Ishikawa (cell line): ENCODE data around the gene NDUFB10.

ENCODE experiments used
- CEBPB ChIP-seq: IDR thresholded peaks from 2 replicates; pipeline ENCODE4 v1.6.1; 2012
- CREB1 ChIP-seq: IDR thresholded peaks from 2 replicates; pipeline ENCODE4 v1.6.1; 2012; ENCODE audit warnings: low read depth
- EGR1 ChIP-seq: IDR thresholded peaks from 2 replicates; pipeline ENCODE4 v1.6.1; 2012
- EP300 ChIP-seq: IDR thresholded peaks from 2 replicates; pipeline ENCODE4 v1.6.1; 2012; ENCODE audit warnings: borderline replicate concordance
- FOXM1 ChIP-seq: IDR thresholded peaks from 2 replicates; pipeline ENCODE4 v1.6.1; 2012; ENCODE audit warnings: low read depth, borderline replicate concordance
- MAX ChIP-seq: IDR thresholded peaks from 2 replicates; pipeline ENCODE4 v1.6.1; 2012
- NFIC ChIP-seq: IDR thresholded peaks from 2 replicates; pipeline ENCODE4 v1.6.1; 2012
- RAD21 ChIP-seq: IDR thresholded peaks from 2 replicates; pipeline ENCODE4 v1.6.1; 2012; ENCODE audit warnings: low read depth
- REST ChIP-seq: IDR thresholded peaks from 2 replicates; pipeline ENCODE4 v1.6.1; 2012; ENCODE audit warnings: low read depth, mild to moderate bottlenecking
- TAF1 ChIP-seq: IDR thresholded peaks from 2 replicates; pipeline ENCODE4 v1.6.1; 2012; ENCODE audit warnings: low read depth, mild to moderate bottlenecking
- TCF12 ChIP-seq: IDR thresholded peaks from 2 replicates; pipeline ENCODE4 v1.6.1; 2012; ENCODE audit warnings: low read depth
- TEAD4 ChIP-seq: IDR thresholded peaks from 2 replicates; pipeline ENCODE4 v1.6.1; 2012
- USF1 ChIP-seq: IDR thresholded peaks from 2 replicates; pipeline ENCODE4 v1.6.1; 2012
- YY1 ChIP-seq: IDR thresholded peaks from 2 replicates; pipeline ENCODE4 v1.6.1; 2012; ENCODE audit warnings: low read depth
- ZBTB7A ChIP-seq: IDR thresholded peaks from 2 replicates; pipeline ENCODE4 v1.6.1; 2012; ENCODE audit warnings: low read depth

The NDUFB10 gene

DNA sequence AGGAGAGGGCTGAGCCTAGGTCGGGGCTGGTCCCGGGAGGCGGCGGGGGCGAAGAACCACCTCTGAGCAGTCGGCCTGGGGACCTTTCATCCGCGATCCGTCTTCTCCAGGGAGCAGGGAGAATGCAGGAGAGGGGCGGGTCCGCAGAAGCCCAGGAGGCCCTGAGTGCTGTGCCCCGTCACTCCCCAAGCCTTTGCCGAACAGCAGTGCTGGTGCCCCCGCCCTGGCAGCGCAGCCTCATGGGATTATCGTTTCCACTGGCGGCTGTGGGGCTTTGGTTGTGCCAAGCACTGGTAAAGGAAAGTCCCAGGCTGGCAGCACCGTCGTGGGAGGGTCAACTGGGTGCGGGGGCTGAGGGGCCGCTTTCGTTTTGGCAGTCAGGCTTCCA is 13.1 kb downstream of the NDUFB10 start:
- no peak for TF ChIP-seq ZBTB7A
- TF ChIP-seq TAF1: no peak
- no peak for TF ChIP-seq USF1

DNA sequence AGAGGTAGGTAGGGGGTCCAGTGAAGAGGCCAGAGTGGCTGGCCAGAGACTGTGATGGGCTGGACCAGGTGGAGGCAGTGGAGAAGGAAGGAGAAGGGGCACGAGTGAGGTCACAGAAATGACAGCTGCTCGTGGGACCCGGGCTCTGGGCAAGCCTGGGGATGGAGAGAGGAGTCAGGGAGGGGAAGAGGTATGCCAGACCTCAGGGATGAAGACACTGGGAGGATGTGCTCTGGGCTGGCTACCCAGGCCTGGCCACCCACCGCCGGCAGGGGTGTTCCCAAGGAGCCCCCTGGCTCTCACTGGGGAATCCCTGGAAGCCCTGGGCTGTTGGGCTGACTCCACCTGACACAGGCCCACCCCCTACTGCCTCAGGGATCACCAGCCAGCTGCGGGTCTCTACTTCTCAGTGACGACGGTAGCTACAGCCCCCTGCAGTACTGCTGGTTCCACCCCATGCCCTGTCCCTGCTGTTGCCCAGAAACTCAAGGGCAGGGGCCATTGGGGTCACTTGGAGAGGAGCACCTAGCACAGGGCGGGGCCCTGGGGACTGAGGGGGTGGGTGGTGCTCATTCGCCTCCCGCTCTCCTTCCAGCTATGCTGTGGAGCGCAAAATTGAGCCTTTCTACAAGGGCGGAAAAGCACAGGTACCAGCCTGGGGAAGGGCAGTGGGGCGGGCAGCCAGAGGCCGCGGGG is 14.3 kb downstream of the NDUFB10 start:
- TF ChIP-seq CREB1: no peak
- no peak for TF ChIP-seq TAF1
- TF ChIP-seq EGR1: no peak
- no peak for TF ChIP-seq USF1
- no peak for TF ChIP-seq MAX
- no peak for TF ChIP-seq YY1
- no peak for TF ChIP-seq REST
- TF ChIP-seq FOXM1: no peak

DNA sequence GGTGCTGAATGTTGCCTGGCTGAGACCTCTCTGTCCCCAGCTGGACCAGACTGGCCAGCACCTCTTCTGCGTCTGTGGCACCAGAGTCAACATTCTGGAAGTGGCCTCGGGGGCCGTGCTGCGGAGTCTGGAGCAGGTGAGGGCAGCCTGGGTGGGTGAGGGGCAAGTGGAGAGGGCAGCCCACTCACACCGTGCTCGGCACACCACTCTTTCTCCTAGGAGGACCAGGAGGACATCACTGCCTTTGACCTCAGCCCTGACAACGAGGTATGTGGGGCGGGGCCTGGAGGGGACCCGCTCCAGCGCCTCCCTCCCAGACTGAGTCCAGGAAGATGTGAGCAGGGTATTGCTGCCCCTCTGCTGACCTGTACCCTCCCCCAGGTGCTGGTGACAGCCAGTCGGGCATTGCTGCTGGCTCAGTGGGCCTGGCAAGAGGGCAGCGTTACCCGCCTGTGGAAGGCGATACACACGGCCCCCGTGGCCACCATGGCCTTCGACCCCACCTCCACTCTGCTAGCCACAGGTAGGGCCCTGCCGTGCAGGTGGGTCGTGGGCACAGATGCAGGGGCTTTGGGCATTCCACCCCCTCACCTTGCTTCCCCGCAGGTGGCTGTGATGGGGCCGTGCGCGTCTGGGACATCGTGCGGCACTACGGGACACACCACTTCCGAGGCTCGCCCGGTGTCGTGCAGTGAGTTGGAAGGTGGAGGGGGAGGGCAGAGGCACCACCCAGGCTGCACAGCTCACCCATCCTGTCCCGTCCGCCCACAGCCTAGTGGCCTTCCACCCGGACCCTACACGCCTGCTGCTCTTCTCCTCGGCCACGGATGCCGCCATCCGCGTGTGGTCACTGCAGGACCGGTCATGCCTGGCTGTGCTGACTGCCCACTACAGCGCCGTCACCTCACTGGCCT is 15.1 kb downstream of the NDUFB10 start:
- no peak for TF ChIP-seq TAF1
- TF ChIP-seq RAD21: no peak
- no peak for TF ChIP-seq CREB1
- TF ChIP-seq USF1: no peak
- TF ChIP-seq YY1: no peak
- TF ChIP-seq TEAD4: no peak
- no peak for TF ChIP-seq REST
- no peak for TF ChIP-seq TCF12
- TF ChIP-seq CEBPB: no peak
- no peak for TF ChIP-seq EGR1
- no peak for TF ChIP-seq EP300
- TF ChIP-seq ZBTB7A: no peak
- TF ChIP-seq FOXM1: no peak
- no peak for TF ChIP-seq NFIC
- no peak for TF ChIP-seq MAX

DNA sequence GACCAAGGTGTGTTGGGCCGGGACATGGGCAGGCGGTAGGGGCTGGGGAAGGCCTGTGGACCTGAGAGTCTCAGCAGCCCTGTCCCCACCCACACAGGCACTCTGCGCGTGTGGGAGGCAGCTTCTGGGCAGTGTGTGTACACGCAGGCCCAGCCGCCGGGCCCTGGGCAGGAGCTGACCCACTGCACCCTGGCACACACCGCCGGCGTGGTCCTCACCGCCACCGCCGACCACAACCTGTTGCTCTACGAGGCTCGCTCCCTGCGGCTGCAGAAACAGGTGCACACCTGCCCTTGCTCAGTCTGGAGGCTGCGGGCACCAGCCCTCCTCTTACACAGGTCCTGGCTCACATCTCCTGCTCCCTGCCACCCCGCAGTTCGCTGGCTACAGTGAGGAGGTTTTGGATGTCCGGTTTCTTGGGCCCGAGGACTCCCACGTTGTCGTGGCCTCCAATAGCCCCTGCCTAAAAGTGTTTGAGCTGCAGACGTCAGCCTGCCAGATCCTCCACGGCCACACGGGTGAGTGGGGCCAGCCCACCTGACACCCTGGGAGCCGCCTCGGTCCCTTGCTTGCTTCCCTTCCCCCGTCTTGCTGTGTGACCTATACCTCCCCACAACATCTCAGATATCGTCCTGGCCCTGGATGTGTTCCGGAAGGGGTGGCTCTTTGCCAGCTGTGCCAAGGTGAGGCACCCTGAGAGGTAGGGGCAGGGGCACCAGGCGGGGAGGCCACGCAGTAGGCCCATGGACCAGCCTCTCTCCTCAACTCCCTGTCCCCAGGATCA is 16.3 kb downstream of the NDUFB10 start:
- TF ChIP-seq NFIC: no peak
- TF ChIP-seq TEAD4: no peak
- no peak for TF ChIP-seq CREB1
- no peak for TF ChIP-seq MAX
- TF ChIP-seq TAF1: no peak
- no peak for TF ChIP-seq EGR1
- TF ChIP-seq RAD21: no peak

GRCh38 chr16:1976216-1976520 is 16.8 kb downstream of the NDUFB10 start:
- no peak for TF ChIP-seq USF1
